GM23248 (cell line): ENCODE data around the gene SLX4IP.

Experiments
- EZH2 ChIP-seq: fragments of 200-600 bp; sonication (generic); IDR thresholded peaks from 2 replicates; pipeline ENCODE4 v1.6.1; 2018; ENCODE audit warnings: antibody characterized with exemption, mild to moderate bottlenecking; ENCODE audit not compliant: insufficient read depth, poor library complexity, severe bottlenecking
- EZH2phosphoT487 ChIP-seq: fragments of 200-600 bp; sonication (generic); IDR thresholded peaks from 2 replicates; pipeline ENCODE4 v1.6.1; 2018; ENCODE audit warnings: antibody characterized with exemption, moderate library complexity, mild to moderate bottlenecking, low read depth; ENCODE audit not compliant: insufficient read depth

GRCh38 chr20:10521068-10521831, 86.1 kb downstream of the SLX4IP start:
- TF ChIP-seq EZH2phosphoT487, result no peak
- no peak for TF ChIP-seq EZH2
